GM18508 (cell line): ENCODE results near the gene TANC1.

Source experiments
- ATAC-seq: cut with Tn5 transposase; IDR thresholded peaks from one replicate; pipeline ENCODE4 v1.9.1; 2021; ENCODE audit warnings: moderate number of reproducible peaks; ENCODE audit not compliant: insufficient read depth, unreplicated experiment

TANC1 gene

GRCh38 chr2:159176555-159176954 is 208.1 kb downstream of the TANC1 start:
- no peak for ATAC-seq

- ATAC-seq, result no peak
Measured at GRCh38 chr2:159177357-159177756, 208.9 kb downstream of the TANC1 start.

GRCh38 chr2:159177957-159178356 is 209.5 kb downstream of the TANC1 start:
- no peak for ATAC-seq

- no peak for ATAC-seq
Measured at GRCh38 chr2:159179096-159179495, 210.7 kb downstream of the TANC1 start.

- no peak for ATAC-seq
Measured at GRCh38 chr2:159179696-159180095, 211.3 kb downstream of the TANC1 start.

- no peak for ATAC-seq
Measured at GRCh38 chr2:159183346-159183745, 214.9 kb downstream of the TANC1 start.

- ATAC-seq, result no peak
Measured at GRCh38 chr2:159185401-159186130, 217.1 kb downstream of the TANC1 start.

GRCh38 chr2:159186462-159186861 is 218.0 kb downstream of the TANC1 start:
- peak; percentile 39 for ATAC-seq

- ATAC-seq, result no peak
Measured at GRCh38 chr2:159187106-159187505, 218.7 kb downstream of the TANC1 start.

- no peak for ATAC-seq
Measured at GRCh38 chr2:159188449-159188848, 220.0 kb downstream of the TANC1 start.

- no peak for ATAC-seq
Measured at GRCh38 chr2:159192371-159192918, 224.0 kb downstream of the TANC1 start.

GRCh38 chr2:159193791-159194190 is 225.4 kb downstream of the TANC1 start:
- no peak for ATAC-seq

GRCh38 chr2:159194241-159194640 is 225.8 kb downstream of the TANC1 start:
- no peak for ATAC-seq

- ATAC-seq, result no peak
Measured at GRCh38 chr2:159195697-159196096, 227.3 kb downstream of the TANC1 start.

GRCh38 chr2:159196393-159196925 is 228.0 kb downstream of the TANC1 start:
- ATAC-seq, result no peak

GRCh38 chr2:159199236-159199635 is 230.8 kb downstream of the TANC1 start:
- ATAC-seq, result no peak

- ATAC-seq, result no peak
Measured at GRCh38 chr2:159199761-159200465, 231.5 kb downstream of the TANC1 start.

GRCh38 chr2:159200498-159200897 is 232.1 kb downstream of the TANC1 start:
- no peak for ATAC-seq

- ATAC-seq, result peak; percentile 98
Measured at GRCh38 chr2:159201360-159202063, 233.1 kb downstream of the TANC1 start.

- ATAC-seq, result no peak
Measured at GRCh38 chr2:159202568-159203071, 234.2 kb downstream of the TANC1 start.
